Stimulated activated CD8-positive, alpha-beta memory T cell treated with anti-CD3 and anti-CD28 coated beads, Interleukin-7, amount 100 ng/mL, for 48 hours (primary cell): ENCODE results near the gene PAFAH1B2.
"Not testable (repeated sequence)": the region's sequence is repeated elsewhere in the genome, so short reads cannot be mapped to it uniquely, and the experiment has no call there.

Experiments
- DNase-seq, 2 donors: peaks; one replicate each; pipeline ENCODE4 v3.0.0-alpha.2; 2020; ENCODE audit warnings: low read depth in 1 of 2; ENCODE audit errors: extremely low read depth in 1 of 2

The PAFAH1B2 gene

DNA sequence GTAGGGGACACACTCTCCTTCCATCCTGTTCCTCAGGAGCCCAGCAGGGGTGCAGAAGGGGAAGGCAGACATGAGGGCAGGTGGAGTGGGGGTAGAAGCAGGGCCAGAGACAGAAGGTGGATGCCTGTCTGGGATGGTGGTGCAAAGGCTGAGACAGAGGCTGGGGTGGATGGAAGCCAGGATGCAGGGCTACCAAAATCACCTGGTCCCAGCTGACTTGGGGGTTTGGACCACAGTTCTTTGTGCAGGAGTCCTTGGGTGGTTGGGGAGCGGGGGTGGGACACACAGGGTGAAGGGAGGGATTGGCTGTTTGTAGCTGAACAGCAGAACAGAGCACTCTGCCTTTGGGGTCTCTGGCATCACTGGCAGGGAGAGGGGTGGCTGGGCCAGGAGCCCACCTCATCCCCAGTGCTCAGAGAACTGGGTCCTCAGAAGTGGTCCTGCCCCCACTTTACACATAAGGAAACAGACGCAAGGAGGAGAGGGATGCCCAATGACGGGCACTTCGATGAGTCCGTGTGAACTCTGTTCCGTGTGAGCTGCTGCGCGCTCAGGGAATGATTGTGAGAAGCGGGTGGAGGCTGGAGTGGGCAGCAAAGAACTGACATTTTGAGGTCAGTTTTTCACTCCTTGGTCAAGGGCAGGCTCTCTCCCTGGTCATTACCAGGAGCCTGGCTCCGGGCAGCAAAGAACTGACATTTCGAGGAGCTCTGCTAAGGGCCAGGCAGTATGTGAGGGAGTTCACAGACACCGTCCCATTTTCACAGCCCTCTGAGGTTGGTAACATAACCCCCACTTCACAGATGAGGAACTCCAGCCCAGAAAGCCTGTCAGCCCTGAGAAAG lies 56.9 kb downstream of the PAFAH1B2 start:
- no peak for DNase-seq

- DNase-seq = no peak
Observed at GRCh38 chr11:117201658-117202305, 57.7 kb downstream of the PAFAH1B2 start.

GRCh38 chr11:117202386-117203068 lies 58.4 kb downstream of the PAFAH1B2 start:
- no peak for DNase-seq

- DNase-seq = no peak
Observed at GRCh38 chr11:117203069-117203407, 59.0 kb downstream of the PAFAH1B2 start.

DNA sequence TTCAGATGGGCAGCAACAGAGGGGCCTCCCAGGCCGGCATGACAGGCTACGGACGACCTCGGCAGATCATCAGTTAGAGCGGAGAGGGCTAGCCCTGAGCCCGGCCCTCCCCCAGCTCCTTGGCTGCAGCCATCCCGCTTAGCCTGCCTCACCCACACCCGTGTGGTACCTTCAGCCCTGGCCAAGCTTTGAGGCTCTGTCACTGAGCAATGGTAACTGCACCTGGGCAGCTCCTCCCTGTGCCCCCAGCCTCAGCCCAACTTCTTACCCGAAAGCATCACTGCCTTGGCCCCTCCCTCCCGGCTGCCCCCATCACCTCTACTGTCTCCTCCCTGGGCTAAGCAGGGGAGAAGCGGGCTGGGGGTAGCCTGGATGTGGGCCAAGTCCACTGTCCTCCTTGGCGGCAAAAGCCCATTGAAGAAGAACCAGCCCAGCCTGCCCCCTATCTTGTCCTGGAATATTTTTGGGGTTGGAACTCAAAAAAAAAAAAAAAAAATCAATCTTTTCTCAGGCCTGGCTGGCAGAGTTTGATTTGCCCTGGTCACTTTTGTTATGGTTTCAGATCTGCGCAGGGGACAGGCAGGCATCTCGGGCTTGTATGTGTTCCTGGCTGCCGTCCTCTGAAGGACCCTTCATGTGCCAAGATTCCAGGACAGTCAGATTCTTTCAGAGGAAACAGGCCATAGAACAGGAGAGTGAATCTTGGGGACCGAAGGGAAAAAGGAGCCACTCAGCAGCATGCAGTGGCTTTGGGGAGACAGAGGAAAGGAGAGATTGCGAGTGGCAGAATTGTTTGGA lies 60.4 kb downstream of the PAFAH1B2 start:
- DNase-seq = no peak

GRCh38 chr11:117205211-117205818 lies 61.2 kb downstream of the PAFAH1B2 start:
- DNase-seq = no peak

DNA sequence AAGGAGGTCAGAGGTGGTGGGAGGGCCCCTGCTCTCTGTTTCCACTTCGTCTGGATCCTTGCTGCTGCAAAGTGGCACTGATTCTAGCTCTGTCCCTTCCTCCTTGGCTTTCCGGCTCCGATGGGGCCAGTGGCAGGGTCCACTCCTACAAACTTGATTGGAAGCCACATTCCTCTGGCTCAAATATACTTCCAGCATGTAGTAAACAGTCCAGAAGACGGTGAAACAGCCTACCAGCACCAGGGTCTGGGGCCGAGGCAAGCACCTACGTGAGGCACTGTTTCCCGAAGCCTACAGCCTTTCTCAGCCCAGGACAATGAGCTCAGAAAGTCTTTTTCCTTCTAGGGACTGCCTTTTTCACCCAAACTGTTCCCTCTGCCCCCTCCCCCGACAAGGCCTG lies 62.0 kb downstream of the PAFAH1B2 start:
- not testable (repeated sequence) for DNase-seq

- not testable (repeated sequence) for DNase-seq
Observed at GRCh38 chr11:117206859-117207258, 62.8 kb downstream of the PAFAH1B2 start.

- not testable (repeated sequence) for DNase-seq
Observed at GRCh38 chr11:117207481-117207880, 63.4 kb downstream of the PAFAH1B2 start.

GRCh38 chr11:117208710-117209109 lies 64.6 kb downstream of the PAFAH1B2 start:
- not testable (repeated sequence) for DNase-seq

DNA sequence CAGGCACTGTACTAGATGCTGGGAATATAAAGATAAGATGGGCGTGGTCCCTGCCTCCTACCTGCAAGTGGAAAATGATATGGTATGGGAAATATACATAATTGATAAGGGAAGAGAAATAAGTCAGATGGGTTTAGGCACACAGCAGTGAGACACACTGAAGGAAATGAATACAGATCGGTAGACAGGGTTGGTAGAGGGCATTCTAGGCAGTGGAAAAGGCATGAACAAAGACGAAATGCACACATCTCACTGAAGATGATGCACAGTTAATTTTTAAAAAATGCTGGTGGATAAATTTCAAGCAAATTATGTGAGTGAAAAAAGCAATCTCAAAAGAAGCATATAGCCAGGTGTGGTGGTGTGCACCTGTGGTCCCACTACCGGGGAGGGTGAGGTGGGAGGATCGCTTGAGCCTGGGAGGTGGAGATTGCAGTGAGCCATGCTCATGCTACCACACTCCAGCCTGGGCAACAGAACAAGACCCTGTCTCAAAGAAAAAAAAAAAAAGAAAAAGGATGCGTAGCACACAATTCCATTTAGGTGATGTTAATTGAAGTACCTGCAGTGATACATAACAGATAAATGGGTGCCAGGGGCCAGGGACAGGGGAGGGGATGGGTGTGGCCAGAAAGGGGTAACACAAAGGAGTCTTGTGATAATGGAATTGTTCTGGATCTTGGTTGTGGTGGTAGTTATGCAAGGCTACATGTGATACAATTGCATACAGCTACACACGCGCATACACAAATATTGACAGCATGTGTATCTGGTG lies 65.5 kb downstream of the PAFAH1B2 start:
- DNase-seq = not testable (repeated sequence)

- DNase-seq = no peak
Observed at GRCh38 chr11:117210620-117211019, 66.5 kb downstream of the PAFAH1B2 start.

DNA sequence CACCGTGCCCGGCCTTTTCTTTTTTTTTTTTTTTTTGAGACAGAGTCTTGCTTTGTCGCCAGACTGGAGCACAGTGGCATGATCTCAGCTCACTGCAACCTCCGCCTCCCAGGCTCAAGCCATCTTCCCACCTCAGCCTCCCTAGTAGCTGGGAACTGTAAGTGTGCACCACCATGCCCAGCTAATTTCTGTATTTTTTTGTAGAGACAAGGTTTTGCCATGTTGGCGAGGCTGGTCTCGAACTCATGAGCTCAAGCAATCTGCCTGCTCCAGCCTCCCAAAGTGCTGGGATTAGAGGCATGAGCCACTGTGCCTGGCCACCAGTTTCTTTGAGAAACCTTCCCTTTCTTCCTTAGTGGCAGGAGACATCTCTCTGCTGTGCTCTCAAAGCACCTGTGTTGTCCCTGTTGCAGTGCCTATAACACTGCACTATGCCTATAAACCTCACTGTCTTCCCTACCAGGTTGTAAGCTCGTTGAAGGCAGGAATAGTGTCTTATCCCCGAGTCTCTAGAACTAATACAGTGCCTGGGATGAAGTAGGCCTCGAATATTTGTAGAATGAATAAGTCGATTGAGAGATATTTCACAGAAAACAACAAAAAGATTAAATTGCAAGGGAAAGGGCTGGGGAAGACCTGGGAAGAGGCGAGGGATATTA lies 68.7 kb downstream of the PAFAH1B2 start:
- DNase-seq = no peak

- no peak for DNase-seq
Observed at GRCh38 chr11:117214404-117215110, 70.5 kb downstream of the PAFAH1B2 start.

DNA sequence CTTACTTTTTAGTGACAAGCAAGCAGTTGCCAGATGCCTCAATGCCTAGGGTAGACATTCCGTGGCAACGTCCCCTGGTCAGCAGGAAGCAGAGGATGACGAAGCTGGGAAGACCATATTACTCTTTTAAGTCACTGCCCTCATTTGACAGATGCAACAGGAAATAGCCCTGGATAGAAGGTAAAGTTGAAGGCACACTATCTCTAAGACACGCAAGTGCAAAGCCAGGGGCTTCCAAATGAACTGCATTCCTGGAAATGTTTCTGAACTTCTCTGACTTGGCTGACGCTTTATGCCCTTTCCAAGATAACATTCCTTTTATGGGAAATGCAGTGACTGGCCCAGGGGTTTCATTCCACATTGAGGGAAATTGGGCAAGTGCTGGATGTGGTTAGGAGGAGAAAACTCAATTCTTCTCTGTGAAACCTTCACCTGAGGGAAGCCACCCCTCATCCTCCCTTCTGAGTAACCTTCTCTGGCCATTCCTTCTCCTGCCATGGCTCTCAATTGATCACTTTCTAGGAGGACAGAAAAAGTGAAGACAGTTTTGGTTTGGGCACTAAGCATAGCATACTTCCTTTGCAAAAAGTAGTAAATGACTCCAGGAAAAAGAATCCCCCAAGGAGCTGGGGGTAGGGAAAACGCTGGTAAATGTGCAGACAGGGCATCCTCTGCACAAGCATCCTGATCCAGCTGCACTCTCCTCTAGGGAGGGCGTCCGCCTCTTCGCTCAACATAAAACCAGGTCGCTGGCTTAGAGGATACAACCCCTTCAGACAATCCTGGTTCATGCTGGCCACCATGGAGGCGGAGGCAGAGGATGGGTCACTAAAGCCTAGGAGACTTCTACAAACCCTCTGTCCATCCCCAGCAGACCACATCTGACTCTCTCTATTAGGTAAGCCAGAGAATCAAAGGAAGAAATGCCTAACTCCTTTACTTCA lies 73.3 kb downstream of the PAFAH1B2 start:
- DNase-seq = no peak

- DNase-seq = no peak
Observed at GRCh38 chr11:117218133-117218915, 74.2 kb downstream of the PAFAH1B2 start.

GRCh38 chr11:117219001-117219400 lies 74.9 kb downstream of the PAFAH1B2 start:
- DNase-seq = no peak
